SU-DHL-6 (cell line): ENCODE results near the gene TOX2.

ENCODE experiments used
- H2AFZ ChIP-seq: fragments of 200-600 bp; sonication (generic); 2 replicates; pipeline ENCODE4 v1.6.1; 2014; ENCODE audit warnings: low read depth, mild to moderate bottlenecking, moderate library complexity, mixed read lengths, antibody characterized with exemption, low read length; ENCODE audit not compliant: severe bottlenecking
- H3F3A ChIP-seq: fragments of 200-600 bp; shearing (Covaris generic); 2 replicates; pipeline ENCODE4 v1.6.0; 2016; ENCODE audit warnings: antibody characterized with exemption, mild to moderate bottlenecking; ENCODE audit not compliant: insufficient read depth
- H3K27ac ChIP-seq: fragments of 200-600 bp; sonication (generic); 2 replicates; pipeline ENCODE4 v1.5.1; 2016; ENCODE audit warnings: low read depth, mild to moderate bottlenecking, low read length, moderate library complexity, mixed read lengths
- H3K27me3 ChIP-seq: fragments of 200-600 bp; sonication (generic), shearing (Covaris generic); 2 replicates; pipeline ENCODE4 v1.6.0; 2014; ENCODE audit warnings: mild to moderate bottlenecking, low read length
- H3K36me3 ChIP-seq: fragments of 200-600 bp; sonication (generic); 2 replicates; pipeline ENCODE4 v1.6.1; 2014; ENCODE audit warnings: mild to moderate bottlenecking, low read length, mixed read lengths
- H3K4me2 ChIP-seq: fragments of 300-600, 200-600 bp; shearing (Covaris generic), sonication (generic); 2 replicates; pipeline ENCODE4 v1.6.0; 2014; ENCODE audit warnings: low read length, low read depth, mild to moderate bottlenecking; ENCODE audit not compliant: poor library complexity, severe bottlenecking
- H3K4me3 ChIP-seq: fragments of 200-600 bp; sonication (generic); 2 replicates; pipeline ENCODE4 v1.5.1; 2014; ENCODE audit warnings: antibody characterized with exemption, low read length, mild to moderate bottlenecking, mixed read lengths; ENCODE audit not compliant: insufficient read depth, poor library complexity, severe bottlenecking
- H3K79me2 ChIP-seq: fragments of 200-600 bp; sonication (generic); 2 replicates; pipeline ENCODE4 v1.6.1; 2014; ENCODE audit warnings: mild to moderate bottlenecking, low read length, moderate library complexity; ENCODE audit not compliant: insufficient read depth
- H3K9ac ChIP-seq: fragments of 200-600 bp; sonication (generic); 2 replicates; pipeline ENCODE4 v1.7.0; 2014; ENCODE audit warnings: mild to moderate bottlenecking, low read length
- H3K9me2 ChIP-seq: fragments of 200-600 bp; sonication (generic); replicated peaks from 2 replicates; pipeline ENCODE4 v1.6.1; 2014; ENCODE audit warnings: low read length; ENCODE audit not compliant: insufficient read depth
- H3K9me3 ChIP-seq: fragments of 200-600 bp; sonication (generic); 2 replicates; pipeline ENCODE4 v1.6.1; 2014; ENCODE audit warnings: low read length, mixed read lengths; ENCODE audit not compliant: insufficient read depth
- H4K20me1 ChIP-seq: fragments of 200-600 bp; sonication (generic); 2 replicates; pipeline ENCODE4 v1.6.1; 2014; ENCODE audit warnings: low read depth, mild to moderate bottlenecking, antibody characterized with exemption, low read length, moderate library complexity, mixed read lengths
- EZH2phosphoT487 ChIP-seq: fragments of 200-600 bp; sonication (generic), shearing (Covaris generic); conservative IDR thresholded peaks from 2 replicates; pipeline ENCODE4 v1.6.1; 2018; ENCODE audit warnings: mild to moderate bottlenecking, antibody characterized with exemption, low read length, moderate library complexity, mixed read lengths
- TF ChIP-seq, protein P1 (sequence below): fragments of 200-600 bp; sonication (generic); IDR thresholded peaks from one replicate; pipeline ENCODE4 v1.5.1; 2017; ENCODE audit warnings: antibody characterized with exemption, mild to moderate bottlenecking, low read length, moderate library complexity; ENCODE audit not compliant: insufficient read depth, poor library complexity, severe bottlenecking

Gene TOX2, protein sequence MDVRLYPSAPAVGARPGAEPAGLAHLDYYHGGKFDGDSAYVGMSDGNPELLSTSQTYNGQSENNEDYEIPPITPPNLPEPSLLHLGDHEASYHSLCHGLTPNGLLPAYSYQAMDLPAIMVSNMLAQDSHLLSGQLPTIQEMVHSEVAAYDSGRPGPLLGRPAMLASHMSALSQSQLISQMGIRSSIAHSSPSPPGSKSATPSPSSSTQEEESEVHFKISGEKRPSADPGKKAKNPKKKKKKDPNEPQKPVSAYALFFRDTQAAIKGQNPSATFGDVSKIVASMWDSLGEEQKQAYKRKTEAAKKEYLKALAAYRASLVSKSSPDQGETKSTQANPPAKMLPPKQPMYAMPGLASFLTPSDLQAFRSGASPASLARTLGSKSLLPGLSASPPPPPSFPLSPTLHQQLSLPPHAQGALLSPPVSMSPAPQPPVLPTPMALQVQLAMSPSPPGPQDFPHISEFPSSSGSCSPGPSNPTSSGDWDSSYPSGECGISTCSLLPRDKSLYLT

DNA sequence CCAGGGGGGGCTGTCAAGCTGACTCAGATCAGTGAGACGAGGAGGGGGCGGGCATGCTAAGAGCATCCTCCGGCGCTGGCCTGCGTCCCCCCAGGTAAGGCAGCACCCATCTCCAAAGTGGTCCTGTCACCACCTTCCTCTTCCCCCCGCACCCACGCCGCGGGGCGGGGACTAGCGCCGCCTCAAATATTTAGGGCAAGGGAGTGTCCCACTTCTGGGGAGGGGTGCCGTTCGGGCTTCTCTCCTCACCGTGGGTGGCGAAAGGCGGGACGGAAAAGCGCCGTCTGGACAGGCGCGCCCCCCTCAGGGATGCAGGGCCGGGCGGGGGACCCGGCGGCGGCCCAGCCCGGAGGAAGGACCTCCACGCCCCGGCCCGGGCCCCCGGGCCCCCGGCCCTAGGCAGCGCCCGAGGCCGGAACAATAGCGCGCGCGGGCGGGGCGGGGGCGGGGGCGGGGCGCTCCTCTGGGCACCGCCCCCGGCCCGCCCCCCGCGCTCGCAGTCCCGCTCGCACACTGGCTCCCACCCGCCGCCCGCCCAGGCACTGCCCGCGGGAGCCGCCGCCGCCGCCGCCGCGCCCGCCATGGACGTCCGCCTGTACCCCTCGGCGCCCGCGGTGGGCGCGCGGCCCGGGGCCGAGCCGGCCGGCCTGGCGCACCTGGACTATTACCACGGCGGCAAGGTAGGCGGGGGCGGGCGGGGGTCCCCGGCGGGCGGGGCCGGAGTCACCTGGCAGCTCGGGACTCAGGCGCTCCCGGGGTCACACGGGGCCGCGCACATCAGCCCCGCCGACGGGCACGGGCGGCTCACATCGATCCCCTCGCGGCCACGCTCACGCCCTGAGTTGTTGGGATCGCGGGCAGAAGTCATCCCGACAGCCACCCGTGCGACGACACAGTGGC, at the start of gene TOX2:
Gene TOX2 (plus strand): TSS at position 542 of the 900 bp plus-strand sequence. CDS start 40 bp downstream, at position 582.
- Histone ChIP-seq H3F3A (no peaks in the 10 kb centered on the region), H3K4me2 (no peak within 1 kb of the TSS), H3K79me2 (no peaks in the 10 kb centered on the region), H3K9me3 (no peaks in the 10 kb centered on the region), H3K27me3 (no peaks in the 10 kb centered on the region), H3K27ac (no peak within 1 kb of the TSS), H2AFZ (no peak within 1 kb of the TSS), H3K9me2 (no peaks in the 10 kb centered on the region), H4K20me1 (no peaks in the 10 kb centered on the region), H3K9ac (no peak within 1 kb of the TSS), H3K36me3 (no peaks in the 10 kb centered on the region), H3K4me3 (no peak within 1 kb of the TSS)
- TF ChIP-seq, protein P1, sequence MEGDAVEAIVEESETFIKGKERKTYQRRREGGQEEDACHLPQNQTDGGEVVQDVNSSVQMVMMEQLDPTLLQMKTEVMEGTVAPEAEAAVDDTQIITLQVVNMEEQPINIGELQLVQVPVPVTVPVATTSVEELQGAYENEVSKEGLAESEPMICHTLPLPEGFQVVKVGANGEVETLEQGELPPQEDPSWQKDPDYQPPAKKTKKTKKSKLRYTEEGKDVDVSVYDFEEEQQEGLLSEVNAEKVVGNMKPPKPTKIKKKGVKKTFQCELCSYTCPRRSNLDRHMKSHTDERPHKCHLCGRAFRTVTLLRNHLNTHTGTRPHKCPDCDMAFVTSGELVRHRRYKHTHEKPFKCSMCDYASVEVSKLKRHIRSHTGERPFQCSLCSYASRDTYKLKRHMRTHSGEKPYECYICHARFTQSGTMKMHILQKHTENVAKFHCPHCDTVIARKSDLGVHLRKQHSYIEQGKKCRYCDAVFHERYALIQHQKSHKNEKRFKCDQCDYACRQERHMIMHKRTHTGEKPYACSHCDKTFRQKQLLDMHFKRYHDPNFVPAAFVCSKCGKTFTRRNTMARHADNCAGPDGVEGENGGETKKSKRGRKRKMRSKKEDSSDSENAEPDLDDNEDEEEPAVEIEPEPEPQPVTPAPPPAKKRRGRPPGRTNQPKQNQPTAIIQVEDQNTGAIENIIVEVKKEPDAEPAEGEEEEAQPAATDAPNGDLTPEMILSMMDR = no peak
- no peak for TF ChIP-seq EZH2phosphoT487

DNA sequence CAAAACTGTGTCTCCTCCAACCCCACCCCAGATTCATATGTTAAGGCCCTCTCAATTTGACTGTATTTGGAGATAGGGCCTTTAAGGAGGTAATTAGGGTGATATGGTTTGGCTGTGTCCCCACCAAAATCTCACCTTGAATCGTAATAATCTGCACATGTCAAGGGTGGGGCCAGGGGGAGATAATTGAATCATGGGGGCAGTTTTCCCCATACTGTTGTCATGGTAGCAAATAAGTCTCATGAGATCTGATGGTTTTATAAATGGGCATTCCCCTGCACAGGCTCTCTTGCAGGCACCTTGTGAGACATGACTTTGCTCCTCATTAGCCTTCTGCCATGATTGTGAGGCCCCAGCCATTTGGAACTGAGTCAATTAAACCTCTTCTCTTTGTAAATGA, 46.6 kb upstream of the TOX2 start:
- Histone ChIP-seq H3K27me3 (no peaks in the 10 kb centered on the region), H3K9ac (no peak overlapping the region), H3K9me3 (no peaks in the 10 kb centered on the region), H3K27ac (no peak overlapping the region), H3K36me3 (no peaks in the 10 kb centered on the region), H2AFZ (no peak overlapping the region), H3K79me2 (no peaks in the 10 kb centered on the region), H4K20me1 (no peaks in the 10 kb centered on the region), H3K4me3 (no peak overlapping the region), H3K4me2 (no peak overlapping the region), H3K9me2 (no peaks in the 10 kb centered on the region), H3F3A (no peaks in the 10 kb centered on the region)
- no peak for TF ChIP-seq EZH2phosphoT487
- TF ChIP-seq, protein P1 = no peak

DNA sequence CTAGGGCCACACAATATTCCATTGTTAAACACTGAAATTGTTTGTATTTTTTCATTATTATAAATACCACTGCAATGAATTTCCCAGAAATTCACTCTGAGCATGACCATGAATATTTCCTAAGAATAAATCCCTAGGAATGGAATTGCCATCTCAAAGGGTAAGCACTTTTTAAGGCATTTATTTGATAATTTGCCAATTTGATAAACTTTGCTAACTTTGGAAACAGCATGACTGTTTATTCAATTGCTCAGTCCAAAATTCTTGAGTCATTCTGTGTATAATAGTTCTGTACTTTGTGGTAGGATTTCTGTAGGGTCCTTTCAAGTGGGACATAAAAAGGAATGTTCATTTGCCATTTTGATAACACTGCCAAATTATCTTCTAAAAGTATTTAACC, 44.2 kb upstream of the TOX2 start:
- no peaks in the 10 kb centered on the region for H3F3A ChIP-seq
- no peak overlapping the region for H3K4me2 ChIP-seq
- no peaks in the 10 kb centered on the region for H4K20me1 ChIP-seq
- H3K4me3 ChIP-seq = no peak overlapping the region
- no peak overlapping the region for H3K9ac ChIP-seq
- no peak overlapping the region for H2AFZ ChIP-seq
- no peak overlapping the region for H3K27ac ChIP-seq
- no peaks in the 10 kb centered on the region for H3K79me2 ChIP-seq
- H3K9me2 ChIP-seq = no peaks in the 10 kb centered on the region
- H3K27me3 ChIP-seq = no peaks in the 10 kb centered on the region
- H3K36me3 ChIP-seq = no peaks in the 10 kb centered on the region
- TF ChIP-seq EZH2phosphoT487 = no peak
- TF ChIP-seq, protein P1 = no peak
- no peaks in the 10 kb centered on the region for H3K9me3 ChIP-seq
